ENCODE results near the gene SLC39A10.

Gene SLC39A10

DNA sequence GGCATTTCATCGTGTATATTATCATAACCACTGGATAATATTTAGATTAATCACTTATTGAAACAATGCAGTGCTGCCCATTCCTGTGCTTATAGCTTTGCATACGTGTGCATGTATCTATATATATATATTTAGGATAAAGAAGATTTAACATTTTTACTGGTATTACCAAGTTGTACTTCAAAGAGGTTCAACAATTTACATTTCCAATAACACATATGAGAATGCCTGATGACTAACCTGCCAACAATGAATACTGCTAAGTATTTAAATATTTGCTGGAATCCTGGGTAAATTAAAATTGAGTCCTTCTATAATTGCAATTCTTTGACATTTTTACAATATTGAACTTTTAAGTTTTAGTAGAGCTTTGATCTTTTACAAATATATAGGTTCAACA, 111.4 kb downstream of the SLC39A10 start:
- no peak for DNase-seq (ENCODE audit: insufficient read length, low spot score)
- TF ChIP-seq, protein P1, sequence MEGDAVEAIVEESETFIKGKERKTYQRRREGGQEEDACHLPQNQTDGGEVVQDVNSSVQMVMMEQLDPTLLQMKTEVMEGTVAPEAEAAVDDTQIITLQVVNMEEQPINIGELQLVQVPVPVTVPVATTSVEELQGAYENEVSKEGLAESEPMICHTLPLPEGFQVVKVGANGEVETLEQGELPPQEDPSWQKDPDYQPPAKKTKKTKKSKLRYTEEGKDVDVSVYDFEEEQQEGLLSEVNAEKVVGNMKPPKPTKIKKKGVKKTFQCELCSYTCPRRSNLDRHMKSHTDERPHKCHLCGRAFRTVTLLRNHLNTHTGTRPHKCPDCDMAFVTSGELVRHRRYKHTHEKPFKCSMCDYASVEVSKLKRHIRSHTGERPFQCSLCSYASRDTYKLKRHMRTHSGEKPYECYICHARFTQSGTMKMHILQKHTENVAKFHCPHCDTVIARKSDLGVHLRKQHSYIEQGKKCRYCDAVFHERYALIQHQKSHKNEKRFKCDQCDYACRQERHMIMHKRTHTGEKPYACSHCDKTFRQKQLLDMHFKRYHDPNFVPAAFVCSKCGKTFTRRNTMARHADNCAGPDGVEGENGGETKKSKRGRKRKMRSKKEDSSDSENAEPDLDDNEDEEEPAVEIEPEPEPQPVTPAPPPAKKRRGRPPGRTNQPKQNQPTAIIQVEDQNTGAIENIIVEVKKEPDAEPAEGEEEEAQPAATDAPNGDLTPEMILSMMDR (IDR thresholded peaks at IDR 0.05; ENCODE audit: insufficient read depth, missing control alignments) = no peak
- no peak for FAIRE-seq

DNA sequence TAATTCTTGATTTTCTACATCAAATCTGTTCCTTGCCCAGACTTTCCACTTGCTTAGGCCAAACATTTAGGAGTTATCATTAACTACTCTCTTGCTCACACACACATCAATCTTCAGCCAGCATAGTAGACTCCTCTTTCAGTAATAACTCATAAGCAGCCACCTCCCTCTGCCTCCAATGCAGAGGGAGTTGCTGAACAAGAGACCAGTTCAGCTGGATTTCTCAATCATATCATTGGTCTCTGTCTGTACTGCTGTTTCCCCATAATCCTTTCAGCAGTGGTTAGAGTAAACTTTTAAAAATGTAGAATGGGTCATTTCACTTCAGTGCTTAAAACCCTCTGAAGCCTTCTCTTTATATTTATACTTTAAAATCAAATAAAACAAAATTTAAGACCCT, 112.9 kb downstream of the SLC39A10 start:
- DNase-seq (ENCODE audit: insufficient read length, low spot score) (no peak), FAIRE-seq (no peak)
- TF ChIP-seq, protein P1 (IDR thresholded peaks at IDR 0.05; ENCODE audit: insufficient read depth, missing control alignments) = no peak

DNA sequence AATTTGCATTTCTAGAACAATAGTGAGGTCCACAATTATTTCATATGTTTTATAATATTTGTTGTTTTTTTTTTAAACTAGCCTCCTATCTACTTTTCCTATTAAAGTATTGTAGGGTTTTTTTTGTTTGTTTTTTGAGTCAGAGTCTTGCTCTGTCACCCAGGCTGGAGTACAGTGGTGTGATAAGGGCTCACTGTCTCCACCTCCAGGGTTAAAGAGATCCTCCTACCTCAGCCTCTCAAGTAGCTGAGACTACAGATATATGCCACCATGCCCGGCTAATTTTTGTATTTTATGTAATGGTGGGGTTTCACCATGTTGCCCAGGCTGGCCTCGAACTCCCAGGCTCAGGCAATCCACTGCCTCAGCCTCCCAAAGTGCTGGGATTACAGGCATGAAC, 122.5 kb downstream of the SLC39A10 start:
- TF ChIP-seq, protein P1 (IDR thresholded peaks at IDR 0.05; ENCODE audit: insufficient read depth, missing control alignments) = no peak
- DNase-seq (ENCODE audit: insufficient read length, low spot score) (no peak), FAIRE-seq (no peak)

DNA sequence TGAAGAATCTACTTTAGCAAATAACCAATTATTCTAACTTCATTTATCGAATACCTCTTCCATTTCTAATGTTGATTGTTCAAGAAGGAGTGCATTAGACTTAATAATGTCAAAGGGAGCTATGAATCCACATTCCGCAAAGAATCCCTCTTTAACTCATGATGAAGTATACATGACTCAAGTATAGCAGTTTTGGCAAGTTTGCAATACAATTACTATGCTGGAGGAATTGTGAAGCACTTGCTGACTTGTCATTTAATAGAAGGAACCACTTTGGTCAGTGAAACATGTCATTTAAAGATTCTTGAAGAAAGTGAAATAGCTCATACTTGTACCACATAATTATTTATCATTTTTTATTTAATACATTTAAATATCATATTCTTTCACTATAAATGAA, 125.1 kb downstream of the SLC39A10 start:
- TF ChIP-seq, protein P1 (IDR thresholded peaks at IDR 0.05; ENCODE audit: insufficient read depth, missing control alignments) = no peak
- FAIRE-seq (no peak), DNase-seq (ENCODE audit: insufficient read length, low spot score) (no peak)
